PC-3 (cell line): ENCODE results near the gene EIF1AY. TPM values are rescaled to one million over a fixed set of nuclear protein-coding genes. Genes with fewer than 3 reads are reported as not detected.

Experiments used
- ATAC-seq: fragments of 200-7000 bp; cut with Tn5 transposase; 2 replicates; pipeline ENCODE4 v1.9.1; 2020; ENCODE audit warnings: mild to moderate bottlenecking, moderate library complexity
- BruUV-seq: library from RNA; stranded (reverse); fragments of 400-500 nt; replicated peaks from 2 replicates; lab custom pipeline; 2021; lab: Mats Ljungman, UMichigan
- CTCF ChIA-PET: fragments of 300-600 bp; sonication (Branson Sonifier 250); formaldehyde crosslinking; loops from one replicate; lab custom pipeline; 2022; ENCODE audit warnings: antibody characterized with exemption; lab: Charles Lee
- POLR2A ChIA-PET: fragments of 300-600 bp; sonication (Branson Sonifier 250); formaldehyde crosslinking; loops from one replicate; lab custom pipeline; 2022; ENCODE audit warnings: antibody characterized with exemption; ENCODE audit not compliant: unreplicated experiment; lab: Charles Lee
- DNase-seq: peaks from one replicate; pipeline ENCODE4 v3.0.0-alpha.2; 2015
- H2AFZ ChIP-seq: fragments of 300-600 bp; sonication (generic); 2 replicates; pipeline ENCODE4 v1.6.0; 2016; ENCODE audit warnings: antibody characterized with exemption, low read length
- H3F3A ChIP-seq: fragments of 300-600 bp; sonication (generic); one replicate; pipeline ENCODE4 v1.6.0; 2017; ENCODE audit warnings: antibody characterized with exemption, low read length, control low read depth, mild to moderate bottlenecking; ENCODE audit not compliant: unreplicated experiment
- H3K27ac ChIP-seq: fragments of 300-600 bp; sonication (generic); 2 replicates; pipeline ENCODE4 v1.5.1; 2016; ENCODE audit warnings: mild to moderate bottlenecking, low read length
- H3K27me3 ChIP-seq: fragments of 300-600 bp; sonication (generic); 2 replicates; pipeline ENCODE4 v1.6.1; 2016; ENCODE audit warnings: low read length, mixed read lengths
- H3K36me3 ChIP-seq: fragments of 300-600 bp; sonication (generic); 2 replicates; pipeline ENCODE4 v1.6.1; 2016; ENCODE audit warnings: low read depth, mixed run types, low read length, mixed read lengths
- H3K4me1 ChIP-seq: fragments of 300-600 bp; sonication (generic); 2 replicates; pipeline ENCODE4 v1.5.1; 2016; ENCODE audit warnings: low read length; ENCODE audit not compliant: insufficient read depth
- H3K4me2 ChIP-seq: fragments of 300-600 bp; sonication (generic); 2 replicates; pipeline ENCODE4 v1.6.0; 2016; ENCODE audit warnings: low read length
- H3K4me3 ChIP-seq: fragments of 300-600 bp; sonication (generic); 2 replicates; pipeline ENCODE4 v1.5.1; 2016; ENCODE audit warnings: mild to moderate bottlenecking, low read length, mixed read lengths
- H3K79me2 ChIP-seq: fragments of 300-600 bp; sonication (generic); 2 replicates; pipeline ENCODE4 v1.6.1; 2017; ENCODE audit warnings: low read length, mixed read lengths
- H3K9ac ChIP-seq: fragments of 300-600 bp; sonication (generic); 2 replicates; pipeline ENCODE4 v1.6.0; 2016; ENCODE audit warnings: mild to moderate bottlenecking, low read length
- H3K9me2 ChIP-seq: fragments of 300-600 bp; sonication (generic); replicated peaks from 2 replicates; pipeline ENCODE4 v1.6.1; 2016; ENCODE audit warnings: mixed run types, low read length, mixed read lengths
- H3K9me3 ChIP-seq: fragments of 300-600 bp; sonication (generic); 2 replicates; pipeline ENCODE4 v1.6.1; 2016; ENCODE audit warnings: low read length, mixed read lengths
- H4K20me1 ChIP-seq: fragments of 300-600 bp; sonication (generic); 2 replicates; pipeline ENCODE4 v1.6.1; 2016; ENCODE audit warnings: low read length, mixed read lengths
- EZH2 ChIP-seq: fragments of 300-600 bp; sonication (generic); IDR thresholded peaks from one replicate; pipeline ENCODE4 v1.6.1; 2017; ENCODE audit warnings: antibody characterized with exemption, mild to moderate bottlenecking, low read length; ENCODE audit not compliant: unreplicated experiment
- EZH2phosphoT487 ChIP-seq: fragments of 300-600 bp; sonication (generic); IDR thresholded peaks from 2 replicates; pipeline ENCODE4 v1.6.1; 2018; ENCODE audit warnings: mild to moderate bottlenecking, antibody characterized with exemption, low read length, borderline replicate concordance
- intact Hi-C: fragments of 100-400 bp; cut with micrococcal nuclease; formaldehyde crosslinking; loops from 2 replicates; pipeline ENCODE4 v1.9.0; 2023
- total RNA-seq: library from RNA; depleted of rRNA; stranded (reverse); fragments of >200 nt; gene quantifications from 2 replicates; pipeline ENCODE4 v1.2.3, GENCODE V29; 2014
- TF ChIP-seq, protein P1 (sequence below): fragments of 300-600 bp; sonication (generic); conservative IDR thresholded peaks from 2 replicates; pipeline ENCODE4 v1.5.1; 2017; ENCODE audit warnings: antibody characterized with exemption, low read depth, mild to moderate bottlenecking, low read length

EIF1AY gene
- total RNA-seq, 1 experiment from 2014 or later: not detected

DNA sequence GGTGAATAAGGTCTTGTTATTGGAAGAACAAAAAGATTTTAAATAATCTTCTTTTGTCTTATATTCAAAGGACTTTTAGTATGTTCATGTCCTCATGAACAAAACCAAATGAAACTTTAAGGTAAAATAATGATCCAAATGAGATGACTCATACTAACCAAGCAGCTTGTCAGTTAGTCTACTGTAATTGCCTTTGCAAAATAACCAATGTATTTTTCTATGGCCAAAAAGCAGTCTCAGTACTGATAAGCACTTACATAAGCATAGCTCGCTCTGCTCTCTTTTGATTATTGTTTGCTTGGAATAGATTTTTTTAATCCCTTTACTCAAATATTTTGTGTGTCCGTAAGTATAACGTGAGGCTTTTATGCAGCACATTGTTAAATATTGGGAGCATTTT lies 4.3 kb upstream of the EIF1AY start:
- Histone ChIP-seq H3K36me3 (no peaks in the 10 kb centered on the region), H3K4me2 (no peak overlapping the region), H3K9ac (no peak overlapping the region), H3K27me3 (no peaks in the 10 kb centered on the region), H3K4me1 (no peaks in the 10 kb centered on the region), H3K27ac (no peak overlapping the region), H3K9me2 (no peaks in the 10 kb centered on the region), H4K20me1 (no peaks in the 10 kb centered on the region), H3K79me2 (no peaks in the 10 kb centered on the region), H3F3A (no peaks in the 10 kb centered on the region), H2AFZ (no peak overlapping the region), H3K9me3 (no peaks in the 10 kb centered on the region), H3K4me3 (no peak overlapping the region)
- CTCF ChIA-PET: no interaction called here
- POLR2A ChIA-PET: no interaction called here
- intact Hi-C loops: no loop called here
- DNase-seq (no peak), ATAC-seq (no peak)
- no TSS peak for BruUV-seq
- no peak for TF ChIP-seq EZH2
- TF ChIP-seq EZH2phosphoT487: no peak
- TF ChIP-seq, protein P1, sequence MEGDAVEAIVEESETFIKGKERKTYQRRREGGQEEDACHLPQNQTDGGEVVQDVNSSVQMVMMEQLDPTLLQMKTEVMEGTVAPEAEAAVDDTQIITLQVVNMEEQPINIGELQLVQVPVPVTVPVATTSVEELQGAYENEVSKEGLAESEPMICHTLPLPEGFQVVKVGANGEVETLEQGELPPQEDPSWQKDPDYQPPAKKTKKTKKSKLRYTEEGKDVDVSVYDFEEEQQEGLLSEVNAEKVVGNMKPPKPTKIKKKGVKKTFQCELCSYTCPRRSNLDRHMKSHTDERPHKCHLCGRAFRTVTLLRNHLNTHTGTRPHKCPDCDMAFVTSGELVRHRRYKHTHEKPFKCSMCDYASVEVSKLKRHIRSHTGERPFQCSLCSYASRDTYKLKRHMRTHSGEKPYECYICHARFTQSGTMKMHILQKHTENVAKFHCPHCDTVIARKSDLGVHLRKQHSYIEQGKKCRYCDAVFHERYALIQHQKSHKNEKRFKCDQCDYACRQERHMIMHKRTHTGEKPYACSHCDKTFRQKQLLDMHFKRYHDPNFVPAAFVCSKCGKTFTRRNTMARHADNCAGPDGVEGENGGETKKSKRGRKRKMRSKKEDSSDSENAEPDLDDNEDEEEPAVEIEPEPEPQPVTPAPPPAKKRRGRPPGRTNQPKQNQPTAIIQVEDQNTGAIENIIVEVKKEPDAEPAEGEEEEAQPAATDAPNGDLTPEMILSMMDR: no peak

DNA sequence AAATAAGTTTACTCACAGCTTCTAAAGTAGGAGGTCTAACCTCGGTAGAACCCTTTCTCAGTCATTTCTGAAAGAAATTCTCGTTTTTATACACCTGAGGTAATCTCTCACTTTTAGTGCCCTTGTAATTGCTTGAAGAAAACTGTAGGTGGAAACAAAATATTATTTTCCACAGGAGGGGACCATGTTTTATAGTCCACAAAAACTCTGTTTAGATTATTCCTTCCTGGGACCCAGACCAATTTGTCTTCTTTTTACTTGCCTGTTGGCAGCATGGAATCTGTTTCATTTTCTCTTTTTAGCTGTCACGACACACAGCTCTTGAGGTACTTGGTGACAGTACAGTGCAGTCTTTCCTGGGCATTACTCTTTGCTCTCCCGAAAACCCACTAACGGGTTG lies 930 bp downstream of the EIF1AY start:
- H3K9me2 ChIP-seq: no peaks in the 10 kb centered on the region
- no peak overlapping the region for H3K4me2 ChIP-seq
- no peaks in the 10 kb centered on the region for H3K9me3 ChIP-seq
- H3K4me3 ChIP-seq: no peak overlapping the region
- no peaks in the 10 kb centered on the region for H3K27me3 ChIP-seq
- POLR2A ChIA-PET: no interaction called here
- TF ChIP-seq EZH2phosphoT487 (no peak), EZH2 (no peak)
- TF ChIP-seq, protein P1: no peak
- H3K36me3 ChIP-seq: no peaks in the 10 kb centered on the region
- no peak for ATAC-seq
- intact Hi-C loops: no loop called here
- no peaks in the 10 kb centered on the region for H3K4me1 ChIP-seq
- CTCF ChIA-PET: no interaction called here
- no peak overlapping the region for H3K9ac ChIP-seq
- H3F3A ChIP-seq: no peaks in the 10 kb centered on the region
- no peak overlapping the region for H2AFZ ChIP-seq
- H4K20me1 ChIP-seq: no peaks in the 10 kb centered on the region
- no peaks in the 10 kb centered on the region for H3K79me2 ChIP-seq
- H3K27ac ChIP-seq: no peak overlapping the region
- no TSS peak for BruUV-seq
- no peak for DNase-seq

DNA sequence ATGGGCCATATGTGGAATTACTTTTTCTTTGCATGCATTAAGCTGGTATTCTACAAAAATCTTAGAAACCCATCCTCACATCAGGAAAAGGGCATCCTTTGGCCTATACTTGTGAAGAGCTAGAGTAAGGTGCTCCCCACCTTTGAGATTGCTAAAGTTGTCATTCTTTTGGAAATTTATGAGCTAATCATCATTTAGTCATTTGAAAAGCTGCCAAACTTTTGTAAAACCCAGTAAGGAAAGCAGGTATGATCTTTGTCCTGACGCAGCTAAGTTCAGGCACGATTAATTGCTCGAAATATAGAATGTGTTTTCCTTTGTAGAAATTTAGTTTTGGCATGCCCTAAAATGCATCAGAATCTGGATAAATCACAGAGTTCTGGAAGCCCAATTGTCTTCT lies 2.6 kb downstream of the EIF1AY start:
- no peaks in the 10 kb centered on the region for H3K9me3 ChIP-seq
- no peak overlapping the region for H3K27ac ChIP-seq
- H3K27me3 ChIP-seq: no peaks in the 10 kb centered on the region
- H3F3A ChIP-seq: no peaks in the 10 kb centered on the region
- H3K9me2 ChIP-seq: no peaks in the 10 kb centered on the region
- H3K9ac ChIP-seq: no peak overlapping the region
- ATAC-seq: no peak
- no peak for DNase-seq
- BruUV-seq: no TSS peak
- H3K4me3 ChIP-seq: no peak overlapping the region
- ChIA-PET CTCF (no interaction called here), POLR2A (no interaction called here)
- no peaks in the 10 kb centered on the region for H3K79me2 ChIP-seq
- no peaks in the 10 kb centered on the region for H4K20me1 ChIP-seq
- TF ChIP-seq EZH2 (no peak), EZH2phosphoT487 (no peak)
- TF ChIP-seq, protein P1: no peak
- H3K4me2 ChIP-seq: no peak overlapping the region
- H3K36me3 ChIP-seq: no peaks in the 10 kb centered on the region
- no peak overlapping the region for H2AFZ ChIP-seq
- no peaks in the 10 kb centered on the region for H3K4me1 ChIP-seq
- intact Hi-C loops: no loop called here
